Left renal pelvis (tissue), 4 donors: ENCODE data around the gene ECI1. TPM values are rescaled to one million over a fixed set of nuclear protein-coding genes. Genes with fewer than 3 reads are reported as not detected.

Experiments
- DNase-seq, 4 donors: peaks; one replicate each; pipeline ENCODE4 v3.0.0-alpha.2; 2013; ENCODE audit warnings: low read depth in 4 of 4, low spot score in 3 of 4
- polyA plus RNA-seq, 4 donors: library from polyadenylated mRNA; unstranded; fragments of 120-200 nt; gene quantifications; one replicate each; pipeline ENCODE4 v1.2.1, GENCODE V29; 2013; ENCODE audit not compliant: insufficient read length in 4 of 4

The ECI1 gene
- polyA plus RNA-seq, 4 donors: 30.5 to 89.5 (median 58.5) TPM

- DNase-seq: no peak
These were observed 53.6 kb downstream of the ECI1 start for GRCh38 chr16:2197765-2198164.

- DNase-seq: no peak
These were observed 54.3 kb downstream of the ECI1 start for GRCh38 chr16:2196981-2197511.

- no peak for DNase-seq
These were observed 55.0 kb downstream of the ECI1 start, which contains the start of gene CASKIN1 for GRCh38 chr16:2196162-2196980. Gene CASKIN1 (minus strand): TSS chr16:2196605. CDS start chr16:2196432, 173 bp downstream.

- no peak for DNase-seq
These were observed 55.8 kb downstream of the ECI1 start for GRCh38 chr16:2195322-2196161.

- DNase-seq: no peak
These were observed 56.5 kb downstream of the ECI1 start for GRCh38 chr16:2194852-2195321.

GRCh38 chr16:2194166-2194834 lies 57.1 kb downstream of the ECI1 start:
- DNase-seq: no peak

GRCh38 chr16:2191446-2191706 lies 60.0 kb downstream of the ECI1 start:
- DNase-seq: no peak

- DNase-seq: no peak
These were observed 60.5 kb downstream of the ECI1 start for GRCh38 chr16:2190659-2191445.

GRCh38 chr16:2190002-2190658 lies 61.3 kb downstream of the ECI1 start:
- no peak for DNase-seq

Other genes starting within 250 kb of the ECI1 start
- gene ZNF598, start 241.8 kb downstream of the ECI1 start, polyA plus RNA-seq: 10 to 100 TPM; 16.9 to 28.3 (median 18.9) TPM
- gene NPW, start 231.8 kb downstream of the ECI1 start, polyA plus RNA-seq: 10 to 100 TPM in 1 of 4 donors, 1 to 10 TPM in 3; 4.2 to 12.3 (median 7.3) TPM
- 100 to 1,000 TPM; 102 to 161 (median 104) TPM for gene NHERF2, start 224.7 kb downstream of the ECI1 start, polyA plus RNA-seq
- 10 to 100 TPM; 15.8 to 27.1 (median 17.5) TPM for gene NTHL1, start 203.8 kb downstream of the ECI1 start, polyA plus RNA-seq
- 100 to 1,000 TPM; 121 to 183 (median 146) TPM for gene TSC2, start 203.6 kb downstream of the ECI1 start, polyA plus RNA-seq
- 100 to 1,000 TPM in 2 of 4 donors, 10 to 100 TPM in 2; 51.6 to 119 (median 94.0) TPM for gene PKD1, start 115.7 kb downstream of the ECI1 start, polyA plus RNA-seq
- gene RAB26, start 103.0 kb downstream of the ECI1 start, polyA plus RNA-seq: 1 to 10 TPM; 1.9 to 4.0 (median 2.4) TPM
- gene TRAF7, start 95.8 kb downstream of the ECI1 start, polyA plus RNA-seq: 10 to 100 TPM; 41.7 to 56.9 (median 50.5) TPM
- 1 to 10 TPM in 3 of 4 donors, under 1 TPM in 1; 0.79 to 2.4 (median 1.4) TPM for gene CASKIN1, start 55.0 kb downstream of the ECI1 start, polyA plus RNA-seq
- gene MLST8, start 46.1 kb downstream of the ECI1 start, polyA plus RNA-seq: 10 to 100 TPM; 32.8 to 55.0 (median 40.7) TPM
- gene BRICD5, start 40.7 kb downstream of the ECI1 start, polyA plus RNA-seq: 10 to 100 TPM in 1 of 4 donors, 1 to 10 TPM in 3; 4.6 to 11.5 (median 5.4) TPM
- gene PGP, start 36.7 kb downstream of the ECI1 start, polyA plus RNA-seq: 10 to 100 TPM in 3 of 4 donors, 1 to 10 TPM in 1; 7.3 to 19.3 (median 13.3) TPM
- gene E4F1, start 28.0 kb downstream of the ECI1 start, polyA plus RNA-seq: 10 to 100 TPM; 13.8 to 24.3 (median 15.7) TPM
- 1 to 10 TPM in 1 of 4 donors, under 1 TPM in 3; 0.63 to 2.0 (median 0.90) TPM for gene DNASE1L2, start 15.1 kb downstream of the ECI1 start, polyA plus RNA-seq
- 100 to 1,000 TPM; 146 to 214 (median 201) TPM for gene RNPS1, start 16.5 kb upstream of the ECI1 start, polyA plus RNA-seq
- 10 to 100 TPM in 1 of 4 donors, 1 to 10 TPM in 3; 5.0 to 15.4 (median 5.9) TPM for gene ABCA3, start 89.1 kb upstream of the ECI1 start, polyA plus RNA-seq
- gene CCNF, start 177.9 kb upstream of the ECI1 start, polyA plus RNA-seq: 10 to 100 TPM in 2 of 4 donors, 1 to 10 TPM in 2; 7.8 to 11.9 (median 10.3) TPM
- 10 to 100 TPM in 2 of 4 donors, 1 to 10 TPM in 2; 6.1 to 14.6 (median 10.1) TPM for gene TEDC2, start 208.5 kb upstream of the ECI1 start, polyA plus RNA-seq
- gene NTN3, start 219.7 kb upstream of the ECI1 start, polyA plus RNA-seq: 1 to 10 TPM; 2.1 to 5.0 (median 2.6) TPM
- 10 to 100 TPM; 15.1 to 22.7 (median 18.3) TPM for gene TBC1D24, start 223.5 kb upstream of the ECI1 start, polyA plus RNA-seq